WTC11 (cell line): ENCODE data around the gene CELA3A. TPM values are rescaled to one million over a fixed set of nuclear protein-coding genes. Genes with fewer than 3 reads are reported as not detected.
"Not testable (repeated sequence)": the region's sequence is repeated elsewhere in the genome, so short reads cannot be mapped to it uniquely, and the experiment has no call there.

Experiments
- ATAC-seq: fragments of 200-7000 bp; cut with Tn5 transposase; 2 replicates; pipeline ENCODE4 v1.10.0; 2021; ENCODE audit warnings: mild to moderate bottlenecking, moderate library complexity
- CTCF ChIA-PET: fragments of 300-600 bp; sonication (Branson Sonifier 250); formaldehyde crosslinking; loops from one replicate; lab custom pipeline; 2021; ENCODE audit warnings: antibody characterized with exemption; lab: Charles Lee
- POLR2A ChIA-PET: fragments of 350-600 bp; sonication (Branson Sonifier 250); formaldehyde crosslinking; loops from one replicate; lab custom pipeline; 2021; ENCODE audit warnings: antibody characterized with exemption; lab: Charles Lee
- DNase-seq: peaks from one replicate; pipeline ENCODE4 v3.0.0; 2021; ENCODE audit warnings: low spot score
- H3K27ac Mint-ChIP-seq: 2 replicates; pipeline ENCODE4 v1.8.0; 2021; ENCODE audit warnings: mixed read lengths
- H3K27me3 Mint-ChIP-seq: 2 replicates; pipeline ENCODE4 v1.8.0; 2021; ENCODE audit warnings: low read depth, mild to moderate bottlenecking, moderate library complexity, mixed read lengths
- H3K36me3 Mint-ChIP-seq: 2 replicates; pipeline ENCODE4 v1.8.0; 2021; ENCODE audit warnings: mixed read lengths
- H3K4me1 Mint-ChIP-seq: 2 replicates; pipeline ENCODE4 v1.8.0; 2022; ENCODE audit warnings: mixed read lengths
- H3K4me3 Mint-ChIP-seq: 2 replicates; pipeline ENCODE4 v1.8.0; 2021; ENCODE audit warnings: mild to moderate bottlenecking, moderate library complexity, mixed read lengths
- H3K9me3 Mint-ChIP-seq: 2 replicates; pipeline ENCODE4 v1.8.0; 2021; ENCODE audit warnings: mixed read lengths
- AFF4 ChIP-seq: sonication (generic); formaldehyde crosslinking; IDR thresholded peaks from 2 replicates; pipeline ENCODE4 v1.8.1; 2023; ENCODE audit warnings: mild to moderate bottlenecking, missing genetic modification reagents, borderline replicate concordance
- ATF3 ChIP-seq: sonication (generic); formaldehyde crosslinking; conservative IDR thresholded peaks from 2 replicates; pipeline ENCODE4 v1.8.1; 2022; ENCODE audit warnings: mild to moderate bottlenecking, missing genetic modification reagents
- EMX1 ChIP-seq: fragments of 250-450 bp; sonication (Bioruptor Pico); IDR thresholded peaks from 2 replicates; pipeline ENCODE4 v1.8.0; 2021; ENCODE audit warnings: mild to moderate bottlenecking
- FOXJ3 ChIP-seq: sonication (generic); formaldehyde crosslinking; IDR thresholded peaks from 2 replicates; pipeline ENCODE4 v1.9.0; 2021; ENCODE audit warnings: missing genetic modification reagents, mild to moderate bottlenecking, borderline replicate concordance
- FOXK1 ChIP-seq: sonication (generic); formaldehyde crosslinking; IDR thresholded peaks from 2 replicates; pipeline ENCODE4 v1.8.0; 2022; ENCODE audit warnings: mild to moderate bottlenecking, moderate library complexity, missing genetic modification reagents
- GTF2I ChIP-seq: fragments of 250-450 bp; sonication (Bioruptor Pico); conservative IDR thresholded peaks from 2 replicates; pipeline ENCODE4 v1.4.0; 2021; ENCODE audit warnings: mild to moderate bottlenecking
- HMGA2 ChIP-seq: fragments of 250-450 bp; sonication (Bioruptor Pico); IDR thresholded peaks from 2 replicates; pipeline ENCODE4 v1.4.0; 2021; ENCODE audit warnings: mild to moderate bottlenecking, moderate library complexity
- JAZF1 ChIP-seq: fragments of 250-450 bp; sonication (Bioruptor Pico); IDR thresholded peaks from 2 replicates; pipeline ENCODE4 v1.9.0; 2021; ENCODE audit warnings: moderate library complexity, mild to moderate bottlenecking, inconsistent platforms
- JUN ChIP-seq: sonication (generic); formaldehyde crosslinking; IDR thresholded peaks from 2 replicates; pipeline ENCODE4 v1.8.0; 2023; ENCODE audit warnings: mild to moderate bottlenecking, missing genetic modification reagents
- ZBTB43 ChIP-seq: sonication (generic); formaldehyde crosslinking; IDR thresholded peaks from 2 replicates; pipeline ENCODE4 v1.8.1; 2023; ENCODE audit warnings: mild to moderate bottlenecking, missing genetic modification reagents
- ZNF219 ChIP-seq: sonication (generic); formaldehyde crosslinking; IDR thresholded peaks from 2 replicates; pipeline ENCODE4 v1.8.0; 2023; ENCODE audit warnings: missing genetic modification reagents, mild to moderate bottlenecking, borderline replicate concordance
- total RNA-seq: library from RNA; stranded (reverse); gene quantifications from 3 replicates; pipeline ENCODE4 v1.2.3, GENCODE V29; 2021
- TF ChIP-seq, protein P1 (sequence below): sonication (generic); formaldehyde crosslinking; IDR thresholded peaks from 2 replicates; pipeline ENCODE4 v1.8.1; 2023; ENCODE audit warnings: mild to moderate bottlenecking, missing genetic modification reagents
- TF ChIP-seq, protein P2 (sequence below): sonication (generic); formaldehyde crosslinking; IDR thresholded peaks from 2 replicates; pipeline ENCODE4 v1.8.1; 2023; ENCODE audit warnings: mild to moderate bottlenecking, missing genetic modification reagents, moderate library complexity
- TF ChIP-seq, protein P3 (sequence below): sonication (generic); formaldehyde crosslinking; IDR thresholded peaks from 2 replicates; pipeline ENCODE4 v1.8.1; 2022; ENCODE audit warnings: mild to moderate bottlenecking, missing genetic modification reagents, moderate library complexity, borderline replicate concordance
- TF ChIP-seq, protein P4 (sequence below): fragments of 200-600 bp; IDR thresholded peaks from 2 replicates; pipeline ENCODE4 v1.8.0; 2022; ENCODE audit warnings: antibody characterized with exemption

Gene CELA3A
- total RNA-seq, 1 experiment from 2014 or later = 8.0 TPM

DNA sequence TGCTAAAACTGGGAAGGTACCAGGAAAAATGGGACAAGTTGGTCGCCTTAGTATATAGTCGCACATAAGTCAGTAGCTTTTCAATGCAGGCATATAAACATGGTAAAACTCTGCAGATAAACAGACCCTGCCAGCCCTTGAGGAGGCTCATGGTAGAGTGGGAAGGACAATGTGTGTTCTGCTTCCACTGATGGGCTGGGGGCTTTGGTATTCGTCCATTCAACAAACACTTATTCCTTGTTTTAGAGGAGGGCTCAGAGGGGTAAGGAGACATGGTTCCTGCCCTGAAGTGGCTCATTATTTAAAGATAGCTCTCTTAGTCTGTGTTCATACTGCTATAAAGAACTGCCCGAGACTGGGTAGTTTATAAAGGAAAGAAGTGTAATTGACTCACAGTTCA lies 11.3 kb downstream of the CELA3A start:
- H3K4me1 Mint-ChIP-seq, POLR2A ChIA-PET, DNase-seq, H3K27ac Mint-ChIP-seq, H3K36me3 Mint-ChIP-seq, H3K9me3 Mint-ChIP-seq, H3K4me3 Mint-ChIP-seq, CTCF ChIA-PET, ATAC-seq, H3K27me3 Mint-ChIP-seq: not testable (repeated sequence)

DNA sequence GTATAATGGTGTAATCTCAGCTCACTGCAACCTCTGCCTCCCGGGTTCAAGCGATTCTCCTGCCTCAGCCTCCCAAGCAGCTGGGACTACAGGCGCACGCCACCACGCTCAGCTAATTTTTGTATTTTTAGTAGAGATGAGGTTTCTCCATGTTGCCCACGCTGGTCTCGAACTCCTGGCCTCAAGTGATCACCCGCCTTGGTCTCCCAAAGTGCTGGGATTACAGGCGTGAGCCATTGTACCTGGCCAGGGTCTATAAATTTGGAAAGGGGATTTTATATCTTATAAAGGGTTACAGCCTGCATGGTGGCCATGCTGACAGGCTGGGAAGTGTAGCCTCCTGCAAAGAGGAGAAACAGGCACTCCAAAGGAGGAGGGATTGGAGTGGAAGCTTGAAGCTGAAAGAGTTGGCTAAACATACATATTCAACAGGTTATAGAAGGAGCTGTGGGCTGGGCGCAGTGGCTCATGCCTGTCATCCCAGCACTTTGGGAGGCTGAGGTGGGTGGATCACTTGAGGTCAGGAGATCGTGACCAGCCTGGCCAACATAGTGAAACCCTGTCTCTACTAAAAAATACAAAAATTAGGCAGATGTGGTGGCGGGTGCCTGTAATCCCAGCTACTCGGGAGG lies 13.2 kb downstream of the CELA3A start:
- CTCF ChIA-PET, H3K4me3 Mint-ChIP-seq: not testable (repeated sequence)

DNA sequence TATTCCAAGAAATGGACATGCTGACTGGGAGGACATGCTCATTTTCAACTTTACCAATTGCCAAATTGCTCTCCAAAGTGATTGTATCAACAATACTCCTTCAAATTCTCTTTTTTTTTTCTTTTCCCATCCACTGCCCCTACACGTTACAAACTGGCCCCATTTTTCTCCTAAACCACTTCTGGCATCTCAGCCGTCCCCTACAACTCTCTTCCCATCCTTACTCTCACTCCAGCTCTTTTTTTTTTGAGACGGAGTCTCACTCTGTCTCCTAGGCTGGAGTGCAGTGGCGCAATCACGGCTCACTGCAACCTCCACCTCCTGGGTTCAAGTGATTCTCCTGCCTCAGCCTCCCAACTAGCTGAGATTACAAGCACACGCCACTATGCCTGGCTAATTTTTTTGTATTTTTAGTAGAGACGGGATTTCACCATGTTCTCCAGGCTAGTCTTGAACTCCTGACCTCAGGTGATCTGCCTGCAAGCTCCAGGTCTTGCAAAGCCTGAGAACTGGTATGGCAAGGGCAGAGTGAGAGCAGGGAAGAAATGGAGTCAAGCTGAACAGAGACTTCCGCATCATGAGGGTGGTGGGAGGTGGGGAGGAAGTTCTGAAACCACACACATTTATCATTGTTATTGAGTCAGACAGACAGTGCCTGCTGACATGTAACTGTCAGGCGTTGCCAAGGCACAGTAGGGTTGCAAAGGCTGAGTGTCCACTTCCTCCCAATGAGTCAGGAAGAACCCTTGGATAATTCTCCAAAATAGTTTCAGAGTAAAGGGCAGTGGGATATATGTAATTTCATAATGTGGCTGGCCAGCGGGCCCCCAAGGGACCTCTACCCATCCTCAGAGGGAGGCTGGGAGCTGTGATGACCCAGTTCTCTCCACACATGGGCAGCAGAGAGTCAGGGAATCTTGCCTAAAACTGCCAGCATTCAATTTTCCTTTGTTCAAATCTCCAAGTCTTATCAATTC lies 17.4 kb downstream of the CELA3A start:
- ATAC-seq (peak; percentile 38; the same call in 1 of the 2 replicates), DNase-seq (no peak)
- H3K4me3 Mint-ChIP-seq = no peak overlapping the region
- peaks cover 2% of the 10 kb centered on the region; the same call in 1 of the 2 replicates for H3K27me3 Mint-ChIP-seq
- H3K4me1 Mint-ChIP-seq = peaks cover 8% of the 10 kb centered on the region
- POLR2A ChIA-PET = no interaction called here
- CTCF ChIA-PET = interaction anchor here (1.0 kb wide), 1 partner anchor 92 kb away, joined by 4 read pairs; no protein-coding TSS in a partner anchor
- H3K36me3 Mint-ChIP-seq = no peaks in the 10 kb centered on the region
- H3K9me3 Mint-ChIP-seq = no peaks in the 10 kb centered on the region
- no peak overlapping the region for H3K27ac Mint-ChIP-seq
- TF ChIP-seq GTF2I (CRISPR knock-in tag) = no peak
- no peak for TF ChIP-seq HMGA2 (CRISPR knock-in tag)
- no peak for TF ChIP-seq FOXJ3 (CRISPR knock-in tag)
- no peak for TF ChIP-seq AFF4 (CRISPR knock-in tag)
- TF ChIP-seq, protein P1, sequence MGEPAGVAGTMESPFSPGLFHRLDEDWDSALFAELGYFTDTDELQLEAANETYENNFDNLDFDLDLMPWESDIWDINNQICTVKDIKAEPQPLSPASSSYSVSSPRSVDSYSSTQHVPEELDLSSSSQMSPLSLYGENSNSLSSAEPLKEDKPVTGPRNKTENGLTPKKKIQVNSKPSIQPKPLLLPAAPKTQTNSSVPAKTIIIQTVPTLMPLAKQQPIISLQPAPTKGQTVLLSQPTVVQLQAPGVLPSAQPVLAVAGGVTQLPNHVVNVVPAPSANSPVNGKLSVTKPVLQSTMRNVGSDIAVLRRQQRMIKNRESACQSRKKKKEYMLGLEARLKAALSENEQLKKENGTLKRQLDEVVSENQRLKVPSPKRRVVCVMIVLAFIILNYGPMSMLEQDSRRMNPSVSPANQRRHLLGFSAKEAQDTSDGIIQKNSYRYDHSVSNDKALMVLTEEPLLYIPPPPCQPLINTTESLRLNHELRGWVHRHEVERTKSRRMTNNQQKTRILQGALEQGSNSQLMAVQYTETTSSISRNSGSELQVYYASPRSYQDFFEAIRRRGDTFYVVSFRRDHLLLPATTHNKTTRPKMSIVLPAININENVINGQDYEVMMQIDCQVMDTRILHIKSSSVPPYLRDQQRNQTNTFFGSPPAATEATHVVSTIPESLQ (CRISPR knock-in tag) = no peak
- TF ChIP-seq, protein P2, sequence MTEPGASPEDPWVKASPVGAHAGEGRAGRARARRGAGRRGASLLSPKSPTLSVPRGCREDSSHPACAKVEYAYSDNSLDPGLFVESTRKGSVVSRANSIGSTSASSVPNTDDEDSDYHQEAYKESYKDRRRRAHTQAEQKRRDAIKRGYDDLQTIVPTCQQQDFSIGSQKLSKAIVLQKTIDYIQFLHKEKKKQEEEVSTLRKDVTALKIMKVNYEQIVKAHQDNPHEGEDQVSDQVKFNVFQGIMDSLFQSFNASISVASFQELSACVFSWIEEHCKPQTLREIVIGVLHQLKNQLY (CRISPR knock-in tag) = no peak
- no peak for TF ChIP-seq JUN (CRISPR knock-in tag)
- TF ChIP-seq, protein P3, sequence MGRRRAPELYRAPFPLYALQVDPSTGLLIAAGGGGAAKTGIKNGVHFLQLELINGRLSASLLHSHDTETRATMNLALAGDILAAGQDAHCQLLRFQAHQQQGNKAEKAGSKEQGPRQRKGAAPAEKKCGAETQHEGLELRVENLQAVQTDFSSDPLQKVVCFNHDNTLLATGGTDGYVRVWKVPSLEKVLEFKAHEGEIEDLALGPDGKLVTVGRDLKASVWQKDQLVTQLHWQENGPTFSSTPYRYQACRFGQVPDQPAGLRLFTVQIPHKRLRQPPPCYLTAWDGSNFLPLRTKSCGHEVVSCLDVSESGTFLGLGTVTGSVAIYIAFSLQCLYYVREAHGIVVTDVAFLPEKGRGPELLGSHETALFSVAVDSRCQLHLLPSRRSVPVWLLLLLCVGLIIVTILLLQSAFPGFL (CRISPR knock-in tag) = no peak
- TF ChIP-seq ATF3 (CRISPR knock-in tag) = no peak
- TF ChIP-seq ZBTB43 (CRISPR knock-in tag) = no peak
- no peak for TF ChIP-seq JAZF1 (CRISPR knock-in tag)
- TF ChIP-seq FOXK1 = no peak
- no peak for TF ChIP-seq EMX1
- no peak for TF ChIP-seq ZNF219 (CRISPR knock-in tag)
- TF ChIP-seq, protein P4, sequence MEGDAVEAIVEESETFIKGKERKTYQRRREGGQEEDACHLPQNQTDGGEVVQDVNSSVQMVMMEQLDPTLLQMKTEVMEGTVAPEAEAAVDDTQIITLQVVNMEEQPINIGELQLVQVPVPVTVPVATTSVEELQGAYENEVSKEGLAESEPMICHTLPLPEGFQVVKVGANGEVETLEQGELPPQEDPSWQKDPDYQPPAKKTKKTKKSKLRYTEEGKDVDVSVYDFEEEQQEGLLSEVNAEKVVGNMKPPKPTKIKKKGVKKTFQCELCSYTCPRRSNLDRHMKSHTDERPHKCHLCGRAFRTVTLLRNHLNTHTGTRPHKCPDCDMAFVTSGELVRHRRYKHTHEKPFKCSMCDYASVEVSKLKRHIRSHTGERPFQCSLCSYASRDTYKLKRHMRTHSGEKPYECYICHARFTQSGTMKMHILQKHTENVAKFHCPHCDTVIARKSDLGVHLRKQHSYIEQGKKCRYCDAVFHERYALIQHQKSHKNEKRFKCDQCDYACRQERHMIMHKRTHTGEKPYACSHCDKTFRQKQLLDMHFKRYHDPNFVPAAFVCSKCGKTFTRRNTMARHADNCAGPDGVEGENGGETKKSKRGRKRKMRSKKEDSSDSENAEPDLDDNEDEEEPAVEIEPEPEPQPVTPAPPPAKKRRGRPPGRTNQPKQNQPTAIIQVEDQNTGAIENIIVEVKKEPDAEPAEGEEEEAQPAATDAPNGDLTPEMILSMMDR = no peak

More for the DNA sequence above, 13.2 kb downstream of the CELA3A start:
- H3K9me3 Mint-ChIP-seq, POLR2A ChIA-PET, H3K27ac Mint-ChIP-seq, ATAC-seq, H3K4me1 Mint-ChIP-seq, DNase-seq, H3K36me3 Mint-ChIP-seq, H3K27me3 Mint-ChIP-seq: not testable (repeated sequence)
